Measurements from ENCODE around the gene CLSTN2.

Gene CLSTN2

DNA sequence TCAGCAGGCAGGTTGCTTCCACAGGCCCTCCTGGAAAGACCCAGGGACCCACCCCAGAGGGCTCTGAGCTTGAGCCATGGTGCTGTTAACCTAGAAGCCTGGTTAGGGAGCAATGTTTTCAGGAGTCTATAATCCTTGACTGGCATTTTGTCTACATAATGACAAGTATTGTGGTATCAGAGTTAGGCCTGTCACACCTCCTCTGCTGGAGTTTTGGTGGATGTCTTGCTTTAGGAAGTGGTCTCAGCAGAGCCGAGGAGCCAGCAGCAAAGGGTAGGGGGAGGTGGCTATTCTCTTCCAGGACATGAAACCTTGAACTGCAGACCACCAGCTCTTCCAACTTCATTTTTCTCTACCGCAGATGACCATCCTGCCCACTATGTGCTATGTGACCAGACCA is 76.1 kb downstream of the CLSTN2 start (continued):
- TF ChIP-seq ZSCAN4 (tag by site-specific recombination; IDR thresholded peaks at IDR 0.05) = no peak
- TF ChIP-seq ZNF354C (tag by site-specific recombination; IDR thresholded peaks at IDR 0.05; ENCODE audit: borderline replicate concordance, low read depth) = no peak
- TF ChIP-seq ZNF10 (tag by site-specific recombination; IDR thresholded peaks at IDR 0.05) = no peak
- TF ChIP-seq ZNF416 (tag by site-specific recombination; IDR thresholded peaks at IDR 0.05) = no peak
- no peak for TF ChIP-seq ZNF121 (tag by site-specific recombination; IDR thresholded peaks at IDR 0.05)
- TF ChIP-seq, protein P1, sequence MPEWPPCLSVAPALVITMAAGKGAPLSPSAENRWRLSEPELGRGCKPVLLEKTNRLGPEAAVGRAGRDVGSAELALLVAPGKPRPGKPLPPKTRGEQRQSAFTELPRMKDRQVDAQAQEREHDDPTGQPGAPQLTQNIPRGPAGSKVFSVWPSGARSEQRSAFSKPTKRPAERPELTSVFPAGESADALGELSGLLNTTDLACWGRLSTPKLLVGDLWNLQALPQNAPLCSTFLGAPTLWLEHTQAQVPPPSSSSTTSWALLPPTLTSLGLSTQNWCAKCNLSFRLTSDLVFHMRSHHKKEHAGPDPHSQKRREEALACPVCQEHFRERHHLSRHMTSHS (tag by site-specific recombination; IDR thresholded peaks at IDR 0.05) = no peak
- TF ChIP-seq, protein P2, sequence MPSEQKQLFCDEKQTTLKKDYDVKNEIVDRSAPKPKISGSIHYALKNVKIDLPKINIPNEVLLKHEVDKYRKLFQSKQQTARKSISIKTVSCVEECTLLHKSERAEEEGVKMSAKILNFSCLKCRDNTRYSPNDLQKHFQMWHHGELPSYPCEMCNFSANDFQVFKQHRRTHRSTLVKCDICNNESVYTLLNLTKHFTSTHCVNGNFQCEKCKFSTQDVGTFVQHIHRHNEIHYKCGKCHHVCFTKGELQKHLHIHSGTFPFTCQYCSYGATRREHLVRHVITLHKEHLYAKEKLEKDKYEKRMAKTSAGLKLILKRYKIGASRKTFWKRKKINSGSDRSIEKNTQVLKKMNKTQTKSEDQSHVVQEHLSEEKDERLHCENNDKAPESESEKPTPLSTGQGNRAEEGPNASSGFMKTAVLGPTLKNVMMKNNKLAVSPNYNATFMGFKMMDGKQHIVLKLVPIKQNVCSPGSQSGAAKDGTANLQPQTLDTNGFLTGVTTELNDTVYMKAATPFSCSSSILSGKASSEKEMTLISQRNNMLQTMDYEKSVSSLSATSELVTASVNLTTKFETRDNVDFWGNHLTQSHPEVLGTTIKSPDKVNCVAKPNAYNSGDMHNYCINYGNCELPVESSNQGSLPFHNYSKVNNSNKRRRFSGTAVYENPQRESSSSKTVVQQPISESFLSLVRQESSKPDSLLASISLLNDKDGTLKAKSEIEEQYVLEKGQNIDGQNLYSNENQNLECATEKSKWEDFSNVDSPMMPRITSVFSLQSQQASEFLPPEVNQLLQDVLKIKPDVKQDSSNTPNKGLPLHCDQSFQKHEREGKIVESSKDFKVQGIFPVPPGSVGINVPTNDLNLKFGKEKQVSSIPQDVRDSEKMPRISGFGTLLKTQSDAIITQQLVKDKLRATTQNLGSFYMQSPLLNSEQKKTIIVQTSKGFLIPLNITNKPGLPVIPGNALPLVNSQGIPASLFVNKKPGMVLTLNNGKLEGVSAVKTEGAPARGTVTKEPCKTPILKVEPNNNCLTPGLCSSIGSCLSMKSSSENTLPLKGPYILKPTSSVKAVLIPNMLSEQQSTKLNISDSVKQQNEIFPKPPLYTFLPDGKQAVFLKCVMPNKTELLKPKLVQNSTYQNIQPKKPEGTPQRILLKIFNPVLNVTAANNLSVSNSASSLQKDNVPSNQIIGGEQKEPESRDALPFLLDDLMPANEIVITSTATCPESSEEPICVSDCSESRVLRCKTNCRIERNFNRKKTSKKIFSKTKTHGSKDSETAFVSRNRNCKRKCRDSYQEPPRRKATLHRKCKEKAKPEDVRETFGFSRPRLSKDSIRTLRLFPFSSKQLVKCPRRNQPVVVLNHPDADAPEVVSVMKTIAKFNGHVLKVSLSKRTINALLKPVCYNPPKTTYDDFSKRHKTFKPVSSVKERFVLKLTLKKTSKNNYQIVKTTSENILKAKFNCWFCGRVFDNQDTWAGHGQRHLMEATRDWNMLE (tag by site-specific recombination; conservative IDR thresholded peaks at IDR 0.05; ENCODE audit: low read depth) = no peak

DNA sequence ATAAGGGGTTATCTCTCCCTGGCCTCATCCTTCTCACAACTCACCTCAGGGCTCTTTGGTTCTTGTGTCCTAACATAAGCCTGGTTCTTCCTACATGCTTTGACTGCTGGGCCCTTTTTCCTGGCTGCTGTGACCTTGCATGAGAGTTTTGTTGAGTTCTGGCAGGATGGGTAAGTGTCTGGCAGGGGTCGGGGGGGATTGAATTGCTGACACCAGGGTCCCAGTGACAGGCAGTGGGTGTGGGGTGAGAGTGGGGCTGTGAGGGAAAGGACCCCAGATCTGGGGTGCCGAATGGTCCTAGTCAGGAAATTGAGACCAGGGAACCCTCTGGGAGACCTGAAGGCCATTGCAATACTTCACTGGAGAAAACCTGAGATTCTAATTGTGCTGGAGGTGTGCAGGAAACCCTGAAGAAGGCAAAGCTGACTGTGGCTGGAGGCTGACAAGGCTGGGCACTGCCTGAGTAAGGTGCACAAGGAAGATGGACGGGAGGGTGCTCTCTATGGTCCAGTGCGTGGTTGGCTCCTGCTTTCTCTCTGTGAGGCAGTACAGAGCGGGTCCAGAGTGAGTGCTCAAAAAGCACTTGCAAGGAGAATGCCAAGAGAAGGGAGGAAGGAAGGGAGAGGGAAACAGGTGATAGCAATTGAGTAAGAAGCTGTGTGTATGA is 76.8 kb downstream of the CLSTN2 start:
- Histone ChIP-seq H3K9me3 (ENCODE audit: control insufficient read depth, insufficient read depth, low read depth, low read length) (no peaks in the 10 kb centered on the region), H3K4me3 (ENCODE audit: low read depth, low read length) (no peak overlapping the region), H3K36me3 (ENCODE audit: control insufficient read depth in 2 of 2, insufficient read depth in 1 of 2, low read length in 2 of 2) (no peaks in the 10 kb centered on the region), H3K4me1 (ENCODE audit: control insufficient read depth, insufficient read depth, low read length) (no peaks in the 10 kb centered on the region), H3K27ac (ENCODE audit: extremely low read depth, low read depth, low read length) (no peak overlapping the region)
- ChIA-PET POLR2A (no interaction called here), CTCF (interaction anchor here (0.7 kb wide), 1 partner anchor 500 kb away, joined by 3 read pairs; no protein-coding TSS in a partner anchor)
- no peak for TF ChIP-seq ZNF416 (tag by site-specific recombination; IDR thresholded peaks at IDR 0.05)

GRCh38 chr3:140013220-140013619 is 78.2 kb downstream of the CLSTN2 start:
- ChIA-PET CTCF (interaction anchor here (0.8 kb wide), 1 partner anchor 75 kb away, joined by 3 read pairs; no protein-coding TSS in a partner anchor), POLR2A (no interaction called here)
- Histone ChIP-seq H3K9me3 (ENCODE audit: control insufficient read depth, insufficient read depth, low read depth, low read length) (no peaks in the 10 kb centered on the region), H3K27ac (ENCODE audit: extremely low read depth, low read depth, low read length) (no peak overlapping the region), H3K36me3 (ENCODE audit: control insufficient read depth in 2 of 2, insufficient read depth in 1 of 2, low read length in 2 of 2) (no peaks in the 10 kb centered on the region), H3K4me1 (ENCODE audit: control insufficient read depth, insufficient read depth, low read length) (no peaks in the 10 kb centered on the region), H3K4me3 (ENCODE audit: low read depth, low read length) (no peak overlapping the region)
- TF ChIP-seq BCL6B (tag by site-specific recombination; IDR thresholded peaks at IDR 0.05) = no peak
- no peak for TF ChIP-seq ZNF239 (tag by site-specific recombination; IDR thresholded peaks at IDR 0.05)
- TF ChIP-seq, protein P1 (tag by site-specific recombination; IDR thresholded peaks at IDR 0.05) = no peak
- no peak for TF ChIP-seq AEBP2 (tag by site-specific recombination; IDR thresholded peaks at IDR 0.05; ENCODE audit: borderline replicate concordance)
- no peak for TF ChIP-seq INSM2 (tag by site-specific recombination; IDR thresholded peaks at IDR 0.05)
- TF ChIP-seq ZXDB (tag by site-specific recombination; IDR thresholded peaks at IDR 0.05) = no peak

Data from HEK293 (cell line).